ENCODE measurements around the gene EPHA8. TPM values are rescaled to one million over a fixed set of nuclear protein-coding genes. Genes with fewer than 3 reads are reported as not detected.

Gene EPHA8
- total RNA-seq, 1 donor from 2014 or later: 0.23 TPM

DNA sequence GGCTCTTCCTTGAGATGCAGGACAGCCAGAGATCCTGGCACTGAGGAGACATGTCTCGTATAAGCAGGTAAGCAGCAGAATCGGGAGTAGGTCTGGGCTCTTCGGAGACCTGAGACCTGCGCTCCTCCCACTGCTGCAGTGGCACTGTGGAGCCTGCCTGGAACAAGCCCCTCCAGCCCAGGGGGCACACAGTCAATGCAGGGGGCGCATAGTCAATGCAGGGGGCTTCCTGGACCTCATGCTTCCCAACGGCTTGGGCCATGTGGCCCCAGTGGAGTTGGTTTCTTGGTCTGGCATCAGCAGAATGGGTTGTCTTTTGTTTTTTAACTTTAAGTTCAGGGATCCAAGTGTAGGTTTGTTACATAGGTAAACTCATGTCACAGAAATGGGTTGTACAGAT lies 27.9 kb upstream of the EPHA8 start:
- no peak overlapping the region for H3K27ac ChIP-seq (ENCODE audit: low read depth, low read length)
- no peaks in the 10 kb centered on the region for H3K36me3 ChIP-seq (ENCODE audit: insufficient read depth, low read length)
- FAIRE-seq: no peak
- peaks cover 18% of the 10 kb centered on the region for H3K27me3 Mint-ChIP-seq (ENCODE audit: low read depth, unreplicated experiment)
- H3K9ac ChIP-seq (ENCODE audit: low read length): no peak overlapping the region
- H4K20me1 ChIP-seq (ENCODE audit: insufficient read depth, low read length): no peaks in the 10 kb centered on the region
- no peak for TF ChIP-seq EZH2 (IDR thresholded peaks at IDR 0.05; ENCODE audit: insufficient read depth, low read length)
- TF ChIP-seq, protein P1, sequence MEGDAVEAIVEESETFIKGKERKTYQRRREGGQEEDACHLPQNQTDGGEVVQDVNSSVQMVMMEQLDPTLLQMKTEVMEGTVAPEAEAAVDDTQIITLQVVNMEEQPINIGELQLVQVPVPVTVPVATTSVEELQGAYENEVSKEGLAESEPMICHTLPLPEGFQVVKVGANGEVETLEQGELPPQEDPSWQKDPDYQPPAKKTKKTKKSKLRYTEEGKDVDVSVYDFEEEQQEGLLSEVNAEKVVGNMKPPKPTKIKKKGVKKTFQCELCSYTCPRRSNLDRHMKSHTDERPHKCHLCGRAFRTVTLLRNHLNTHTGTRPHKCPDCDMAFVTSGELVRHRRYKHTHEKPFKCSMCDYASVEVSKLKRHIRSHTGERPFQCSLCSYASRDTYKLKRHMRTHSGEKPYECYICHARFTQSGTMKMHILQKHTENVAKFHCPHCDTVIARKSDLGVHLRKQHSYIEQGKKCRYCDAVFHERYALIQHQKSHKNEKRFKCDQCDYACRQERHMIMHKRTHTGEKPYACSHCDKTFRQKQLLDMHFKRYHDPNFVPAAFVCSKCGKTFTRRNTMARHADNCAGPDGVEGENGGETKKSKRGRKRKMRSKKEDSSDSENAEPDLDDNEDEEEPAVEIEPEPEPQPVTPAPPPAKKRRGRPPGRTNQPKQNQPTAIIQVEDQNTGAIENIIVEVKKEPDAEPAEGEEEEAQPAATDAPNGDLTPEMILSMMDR (IDR thresholded peaks at IDR 0.05; ENCODE audit: insufficient read depth, low read depth, low read length): no peak
- H3K9me3 Mint-ChIP-seq (ENCODE audit: unreplicated experiment): no peaks in the 10 kb centered on the region
- H3K4me3 ChIP-seq (ENCODE audit: insufficient read depth, low read depth, low read length): no peak overlapping the region
- peaks cover 2% of the 10 kb centered on the region for H3K4me1 ChIP-seq (ENCODE audit: insufficient read depth, low read length)
- no peaks in the 10 kb centered on the region for H3K9me3 ChIP-seq (ENCODE audit: insufficient read depth, low read depth, low read length)
- peaks cover 5% of the 10 kb centered on the region for H3K4me1 Mint-ChIP-seq (ENCODE audit: low read depth, unreplicated experiment)
- no peak overlapping the region for H3K4me3 Mint-ChIP-seq (ENCODE audit: unreplicated experiment)
- no peak overlapping the region for H3K27ac Mint-ChIP-seq (ENCODE audit: unreplicated experiment)
- H3K27me3 ChIP-seq (ENCODE audit: insufficient read depth, low read length): no peaks in the 10 kb centered on the region
- DNase-seq (ENCODE audit: low read depth): no peak
- H2AFZ ChIP-seq (ENCODE audit: low read depth, low read length): no peak overlapping the region
- H3K36me3 Mint-ChIP-seq (ENCODE audit: low read depth, unreplicated experiment): peaks cover 11% of the 10 kb centered on the region
- H3K4me2 ChIP-seq (ENCODE audit: low read length): no peak overlapping the region
- H3K79me2 ChIP-seq (ENCODE audit: insufficient read depth, low read length): no peaks in the 10 kb centered on the region

DNA sequence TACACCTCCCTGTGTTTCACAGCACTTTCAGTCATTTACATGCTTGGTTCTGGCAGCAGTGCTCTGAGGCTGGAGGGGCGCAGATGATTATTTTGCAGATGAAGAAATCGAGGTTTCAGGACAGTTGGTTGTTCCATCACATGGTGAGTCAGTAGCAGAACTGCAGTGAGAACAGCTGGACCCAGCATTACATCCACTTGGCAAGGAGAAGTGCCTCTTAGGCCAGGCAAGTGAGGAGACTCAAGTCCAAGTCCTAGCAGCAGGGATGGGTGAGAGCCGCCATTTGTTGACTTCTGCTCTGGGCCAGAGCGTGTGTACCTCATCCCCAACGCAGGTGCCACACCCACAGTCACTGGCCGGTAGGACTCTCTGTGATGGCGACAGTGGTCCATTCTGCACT lies 26.8 kb upstream of the EPHA8 start:
- Histone ChIP-seq H3K27me3 (ENCODE audit: insufficient read depth, low read length) (no peaks in the 10 kb centered on the region), H3K4me1 (ENCODE audit: insufficient read depth, low read length) (no peaks in the 10 kb centered on the region), H3K4me3 (ENCODE audit: insufficient read depth, low read depth, low read length) (no peak overlapping the region), H3K79me2 (ENCODE audit: insufficient read depth, low read length) (no peaks in the 10 kb centered on the region), H3K9ac (ENCODE audit: low read length) (no peak overlapping the region), H3K36me3 (ENCODE audit: insufficient read depth, low read length) (no peaks in the 10 kb centered on the region), H3K4me2 (ENCODE audit: low read length) (no peak overlapping the region), H2AFZ (ENCODE audit: low read depth, low read length) (no peak overlapping the region), H4K20me1 (ENCODE audit: insufficient read depth, low read length) (no peaks in the 10 kb centered on the region), H3K27ac (ENCODE audit: low read depth, low read length) (no peak overlapping the region), H3K9me3 (ENCODE audit: insufficient read depth, low read depth, low read length) (no peaks in the 10 kb centered on the region)
- H3K4me1 Mint-ChIP-seq (ENCODE audit: low read depth, unreplicated experiment): peaks cover 5% of the 10 kb centered on the region
- DNase-seq (ENCODE audit: low read depth): no peak
- H3K4me3 Mint-ChIP-seq (ENCODE audit: unreplicated experiment): no peak overlapping the region
- peaks cover 21% of the 10 kb centered on the region for H3K27me3 Mint-ChIP-seq (ENCODE audit: low read depth, unreplicated experiment)
- peaks cover 11% of the 10 kb centered on the region for H3K36me3 Mint-ChIP-seq (ENCODE audit: low read depth, unreplicated experiment)
- TF ChIP-seq, protein P1 (IDR thresholded peaks at IDR 0.05; ENCODE audit: insufficient read depth, low read depth, low read length): no peak
- TF ChIP-seq EZH2 (IDR thresholded peaks at IDR 0.05; ENCODE audit: insufficient read depth, low read length): no peak
- no peak for FAIRE-seq
- H3K9me3 Mint-ChIP-seq (ENCODE audit: unreplicated experiment): no peaks in the 10 kb centered on the region
- H3K27ac Mint-ChIP-seq (ENCODE audit: unreplicated experiment): no peak overlapping the region

DNA sequence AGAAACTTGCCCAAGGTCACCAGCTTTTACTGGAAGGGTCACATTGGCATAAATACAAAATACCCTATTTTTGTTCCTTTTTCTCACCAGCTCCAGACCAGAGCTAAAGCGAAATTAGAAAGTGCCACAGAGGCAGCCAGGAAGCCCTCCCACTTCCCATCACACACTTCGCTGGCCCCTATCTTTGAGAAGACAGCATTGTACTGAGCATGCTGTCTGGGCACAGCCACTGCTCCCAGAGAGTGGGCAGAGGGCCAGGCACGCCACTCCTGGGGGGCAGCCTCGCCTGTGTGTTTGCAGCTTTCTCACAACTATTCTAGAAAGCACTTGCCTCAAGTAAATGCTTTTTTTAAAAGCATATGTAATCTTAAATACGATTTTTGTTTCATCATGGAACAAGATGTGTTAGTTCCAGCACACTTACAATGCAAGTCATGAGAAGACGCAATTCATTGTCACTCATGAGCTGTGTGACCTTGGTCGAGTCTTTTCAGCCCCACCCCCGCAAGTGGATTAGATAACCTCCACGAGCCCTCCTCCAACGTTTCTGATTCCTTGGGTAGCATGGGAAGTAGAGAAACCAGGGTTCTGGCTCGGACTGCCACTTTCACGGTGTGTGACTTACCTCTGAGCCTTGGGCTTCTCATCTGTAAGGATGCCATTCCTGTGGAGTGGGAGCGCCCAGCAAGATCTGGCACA lies 25.7 kb upstream of the EPHA8 start:
- no peak overlapping the region for H2AFZ ChIP-seq (ENCODE audit: low read depth, low read length)
- DNase-seq (ENCODE audit: low read depth): no peak
- no peaks in the 10 kb centered on the region for H3K36me3 ChIP-seq (ENCODE audit: insufficient read depth, low read length)
- Mint-ChIP-seq H3K4me3 (ENCODE audit: unreplicated experiment) (no peak overlapping the region), H3K4me1 (ENCODE audit: low read depth, unreplicated experiment) (peaks cover 5% of the 10 kb centered on the region), H3K27ac (ENCODE audit: unreplicated experiment) (no peak overlapping the region), H3K36me3 (ENCODE audit: low read depth, unreplicated experiment) (peaks cover 10% of the 10 kb centered on the region), H3K9me3 (ENCODE audit: unreplicated experiment) (no peaks in the 10 kb centered on the region), H3K27me3 (ENCODE audit: low read depth, unreplicated experiment) (peaks cover 17% of the 10 kb centered on the region)
- no peaks in the 10 kb centered on the region for H3K79me2 ChIP-seq (ENCODE audit: insufficient read depth, low read length)
- no peak overlapping the region for H3K4me2 ChIP-seq (ENCODE audit: low read length)
- H3K4me1 ChIP-seq (ENCODE audit: insufficient read depth, low read length): no peaks in the 10 kb centered on the region
- no peak overlapping the region for H3K27ac ChIP-seq (ENCODE audit: low read depth, low read length)
- H3K9me3 ChIP-seq (ENCODE audit: insufficient read depth, low read depth, low read length): no peaks in the 10 kb centered on the region
- H4K20me1 ChIP-seq (ENCODE audit: insufficient read depth, low read length): no peaks in the 10 kb centered on the region
- no peaks in the 10 kb centered on the region for H3K27me3 ChIP-seq (ENCODE audit: insufficient read depth, low read length)
- no peak for FAIRE-seq
- no peak overlapping the region for H3K9ac ChIP-seq (ENCODE audit: low read length)
- TF ChIP-seq, protein P1 (IDR thresholded peaks at IDR 0.05; ENCODE audit: insufficient read depth, low read depth, low read length): no peak
- TF ChIP-seq EZH2 (IDR thresholded peaks at IDR 0.05; ENCODE audit: insufficient read depth, low read length): no peak
- H3K4me3 ChIP-seq (ENCODE audit: insufficient read depth, low read depth, low read length): no peak overlapping the region

All from astrocyte (in vitro differentiated cells and primary cell).